COLO668 (cell line): ENCODE results near the gene SMAD4.

ENCODE experiments used
- DNase-seq: peaks from one replicate; lab custom pipeline; 2025; ENCODE audit not compliant: unreplicated experiment; lab: John Stamatoyannopoulos, UW

The SMAD4 gene

DNA sequence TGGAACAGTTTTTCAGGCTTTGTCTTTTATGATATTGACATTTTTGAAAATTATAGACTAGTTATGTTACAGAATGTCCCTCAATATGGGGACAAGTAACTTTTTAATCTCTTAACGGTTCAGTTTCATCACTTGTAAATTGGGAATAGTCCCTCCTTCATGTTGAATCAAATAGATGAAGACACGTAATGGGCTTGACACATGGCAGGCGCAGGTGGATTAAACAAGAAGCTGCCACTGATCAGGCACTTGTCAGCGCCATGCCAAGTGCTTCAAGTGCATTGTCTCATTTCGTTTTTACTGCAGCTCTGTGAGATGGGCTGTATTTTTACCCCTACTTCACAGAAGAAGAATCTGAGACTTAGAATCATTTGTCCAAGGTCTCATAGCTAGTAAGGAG, 9.5 kb upstream of the SMAD4 start:
- no peak for DNase-seq

DNA sequence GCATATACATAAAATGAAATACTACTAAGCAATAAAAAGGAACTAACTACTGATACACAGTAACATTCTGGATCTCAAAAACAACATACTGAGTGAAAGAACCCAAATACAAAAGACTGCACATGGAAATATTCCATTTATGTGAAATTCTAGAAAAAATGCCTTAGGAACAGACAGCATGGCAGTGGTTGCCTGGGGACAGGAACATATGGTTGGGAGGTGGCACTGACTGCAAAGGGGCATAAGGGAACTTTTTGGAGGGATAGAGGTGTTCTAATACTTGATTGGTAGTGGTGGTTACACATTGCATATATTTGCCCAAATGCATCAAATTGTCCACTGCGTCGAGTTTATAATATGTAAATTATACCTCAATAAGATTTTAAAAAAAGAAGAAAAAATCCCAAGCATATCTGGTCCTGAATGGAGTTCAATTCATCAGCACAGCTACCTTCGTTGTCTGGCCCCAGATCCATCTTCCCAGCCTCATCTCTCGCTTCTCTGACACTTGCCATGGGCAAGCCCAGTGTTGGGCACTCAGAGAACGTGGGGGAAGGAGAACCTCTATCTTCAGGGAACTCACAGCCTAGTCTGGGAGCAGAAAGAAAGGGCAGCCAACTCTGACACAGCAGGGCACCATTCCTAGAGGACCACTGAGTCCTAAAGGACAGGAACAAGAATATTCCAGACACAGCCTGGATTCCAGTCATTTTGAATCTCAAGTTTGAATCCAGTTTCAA, 8.6 kb upstream of the SMAD4 start:
- no peak for DNase-seq

DNA sequence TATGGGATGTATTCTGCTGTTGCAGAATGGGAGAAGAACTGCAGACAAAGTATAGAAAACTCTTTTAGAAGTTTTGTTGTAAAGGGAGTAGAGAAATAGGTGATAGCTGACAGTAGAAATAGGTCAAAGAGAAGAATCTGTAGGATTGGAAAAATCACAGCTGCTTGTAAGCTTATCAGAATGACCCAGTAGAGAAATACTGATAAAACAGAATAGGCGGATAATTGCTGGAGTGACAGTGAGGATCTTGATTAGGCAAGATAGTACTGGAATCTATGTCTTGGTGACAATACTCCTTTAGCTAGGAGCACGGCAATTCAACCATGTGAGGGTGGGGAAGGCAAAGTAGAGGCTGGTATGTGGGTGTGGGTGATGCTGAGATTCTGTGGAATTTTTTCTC, 4.5 kb upstream of the SMAD4 start:
- no peak for DNase-seq

DNA sequence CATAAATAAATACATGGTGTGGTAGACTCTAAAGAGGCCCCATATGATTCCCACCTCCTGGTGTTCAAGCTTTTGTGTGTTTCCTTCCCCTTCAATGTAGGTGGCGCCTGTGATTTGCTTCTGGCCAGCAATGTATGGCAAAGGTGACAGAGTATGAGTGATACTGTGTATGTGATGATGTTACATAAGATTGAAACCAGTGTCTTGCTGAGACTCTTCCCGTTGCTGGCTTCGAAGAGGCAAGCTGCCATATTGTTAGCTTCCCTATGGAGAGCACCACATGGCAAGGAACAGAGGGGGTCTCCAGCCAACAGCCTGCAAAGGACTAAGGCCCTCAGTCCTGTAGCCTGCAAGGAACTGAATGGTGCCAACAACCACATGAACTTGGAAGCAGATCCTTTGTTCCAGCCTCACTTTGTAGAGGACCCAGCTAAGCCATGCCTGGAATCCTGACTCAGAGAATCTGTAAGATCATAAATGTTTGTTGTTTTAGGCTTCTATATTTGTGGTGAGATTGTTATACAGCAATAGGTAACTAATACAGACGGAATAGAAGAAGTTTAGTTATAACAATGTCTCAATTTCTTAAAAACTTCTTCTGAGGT, 1.7 kb upstream of the SMAD4 start:
- DNase-seq: no peak

DNA sequence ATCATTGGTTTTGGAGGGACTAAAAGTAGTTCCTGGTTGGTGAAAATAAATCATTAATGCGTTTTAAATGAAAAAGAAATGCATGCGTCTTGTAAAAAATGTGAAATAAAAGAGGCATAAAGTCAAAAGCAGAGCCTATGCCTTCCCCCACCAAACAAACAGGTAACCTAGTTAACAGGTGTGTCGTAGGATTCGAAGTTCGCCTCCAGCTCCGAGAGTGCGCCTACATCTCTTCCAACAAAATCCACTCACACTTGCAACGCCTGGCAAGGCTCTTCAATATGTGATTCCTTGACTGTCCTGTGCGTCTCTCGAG, 677 bp upstream of the SMAD4 start:
- no peak for DNase-seq

DNA sequence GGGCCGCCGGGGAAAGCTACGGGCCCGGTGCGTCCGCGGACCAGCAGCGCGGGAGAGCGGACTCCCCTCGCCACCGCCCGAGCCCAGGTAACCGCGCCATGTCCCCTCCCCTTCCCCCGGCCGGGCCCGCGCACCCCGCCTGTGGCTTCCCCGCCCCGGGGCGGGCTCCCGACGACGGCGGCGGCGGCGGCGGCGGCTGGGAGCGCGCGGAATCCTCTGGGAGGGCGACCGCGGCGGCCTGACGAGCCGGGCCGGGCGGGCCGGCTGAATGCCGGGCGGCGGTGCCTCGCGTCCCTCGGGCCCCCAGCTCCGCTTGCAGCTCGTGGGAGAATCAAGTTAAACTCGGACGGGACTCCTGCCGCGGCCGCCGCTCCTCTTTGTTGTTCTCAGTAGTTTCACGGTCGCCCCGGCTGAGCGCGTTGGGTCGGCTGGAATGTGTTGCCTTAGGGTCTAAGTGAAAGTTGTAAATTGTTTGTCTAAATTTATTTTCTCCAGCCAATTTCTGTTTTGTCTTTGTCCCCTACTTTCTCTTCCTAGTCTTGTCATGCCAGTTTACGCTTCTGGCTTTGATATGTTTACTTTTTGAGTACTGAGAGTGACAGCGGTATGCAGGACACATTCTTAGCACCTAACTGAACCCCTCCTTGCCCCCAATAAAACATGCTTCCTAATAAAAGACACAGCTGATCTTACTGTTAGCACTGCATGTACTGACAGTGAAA, 685 bp downstream of the SMAD4 start:
- peak; percentile 89 for DNase-seq

DNA sequence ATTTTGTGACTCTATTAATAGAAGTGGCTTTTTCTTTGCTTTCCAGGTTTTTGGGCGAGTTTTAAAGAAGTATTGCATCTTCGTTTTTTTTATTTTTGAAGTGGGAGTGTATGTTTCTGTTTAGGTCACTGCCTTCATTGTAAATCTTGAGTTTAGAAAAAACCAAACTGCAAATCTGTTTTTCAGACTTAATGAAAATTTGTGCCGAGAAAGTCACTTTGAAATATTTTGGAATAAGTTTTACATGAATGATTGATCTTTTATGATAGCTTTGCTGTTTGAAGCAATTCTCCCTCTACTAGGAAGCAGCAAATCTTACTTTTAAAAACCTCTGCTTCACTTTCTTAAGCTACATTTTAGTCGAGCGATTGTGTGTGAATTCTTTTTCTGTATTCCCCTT, 2.2 kb downstream of the SMAD4 start:
- DNase-seq: no peak

DNA sequence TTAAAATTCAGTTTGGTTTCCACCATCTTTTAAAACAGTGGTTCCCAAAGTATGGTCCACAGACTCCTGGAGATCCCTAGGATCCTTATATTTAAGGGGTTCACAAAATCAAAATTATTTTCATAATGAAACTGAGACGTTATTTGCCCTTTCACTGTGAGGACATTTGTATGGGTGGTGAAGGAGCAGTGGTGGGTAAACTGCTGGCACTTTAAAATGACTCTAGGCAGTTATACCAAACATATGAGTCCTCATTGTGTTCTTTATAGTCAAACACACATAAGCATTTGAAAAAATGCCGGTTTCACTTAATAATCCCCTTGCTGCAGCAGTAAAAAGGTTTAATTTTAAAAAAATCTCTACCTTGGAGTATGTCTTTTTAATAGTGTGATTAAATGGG, 7.2 kb downstream of the SMAD4 start:
- no peak for DNase-seq

DNA sequence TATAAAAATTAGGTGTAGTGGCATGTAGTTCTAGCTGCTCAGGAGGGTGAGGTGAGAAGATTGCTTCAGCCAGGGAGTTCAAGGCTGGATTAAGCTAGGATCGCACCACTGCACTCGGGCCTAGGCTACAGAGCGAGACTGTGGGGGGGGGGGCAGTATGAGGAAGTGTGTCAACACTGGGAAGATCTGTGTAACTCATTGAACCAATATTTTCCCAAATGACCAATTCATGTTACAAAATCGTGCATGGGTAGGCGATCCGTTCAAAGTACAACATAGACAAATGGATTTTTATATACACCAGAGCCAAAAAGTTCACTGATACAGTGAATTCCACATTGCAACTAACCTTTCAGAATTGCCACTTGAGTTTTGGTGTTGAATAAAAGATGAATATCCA, 8.1 kb downstream of the SMAD4 start:
- DNase-seq: no peak

DNA sequence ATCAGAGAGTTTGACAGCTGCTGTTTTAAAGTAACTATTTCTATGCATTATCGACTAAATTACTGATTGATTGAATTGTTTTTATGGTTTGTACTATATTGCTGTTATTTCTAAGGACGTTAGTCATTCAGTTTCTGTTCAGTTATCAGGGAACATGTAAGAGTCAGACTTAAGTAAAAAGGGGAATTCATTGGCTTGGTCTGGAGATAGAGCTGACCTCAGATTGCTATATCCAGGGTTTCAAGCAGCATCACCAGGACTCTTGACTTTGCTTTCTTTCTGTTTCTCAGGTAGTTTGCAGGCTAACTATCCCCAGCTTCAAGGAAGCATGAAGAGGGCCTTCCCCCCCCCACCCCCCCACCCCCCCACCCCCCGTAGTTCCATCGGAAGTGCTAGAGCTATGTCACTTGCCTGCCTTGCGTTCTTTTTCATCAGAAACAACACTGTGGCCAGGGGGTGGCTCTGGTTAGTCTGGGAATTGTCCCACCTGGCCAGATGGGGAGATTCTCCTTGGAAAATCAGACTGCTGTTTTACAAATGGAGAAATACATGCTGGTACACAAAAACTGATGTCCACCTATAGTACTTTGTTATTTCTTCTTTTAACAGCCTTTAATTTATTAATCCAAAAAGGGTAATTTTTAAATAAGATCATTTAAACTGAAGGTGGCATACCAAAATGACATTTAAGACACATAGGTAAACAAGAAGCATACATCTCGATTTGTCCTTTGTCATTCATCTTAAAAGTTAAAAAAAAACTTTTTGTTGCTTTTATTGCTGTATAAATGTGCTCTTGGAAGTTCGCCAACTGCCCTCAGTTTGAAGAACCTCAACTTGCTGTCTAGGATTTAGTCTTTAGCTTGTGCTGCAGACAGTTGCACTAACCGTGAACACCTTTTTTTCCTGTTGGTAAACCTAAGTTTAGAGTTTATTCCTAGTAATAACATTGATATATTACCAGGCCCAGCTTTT, 9.4 kb downstream of the SMAD4 start:
- DNase-seq: no peak

DNA sequence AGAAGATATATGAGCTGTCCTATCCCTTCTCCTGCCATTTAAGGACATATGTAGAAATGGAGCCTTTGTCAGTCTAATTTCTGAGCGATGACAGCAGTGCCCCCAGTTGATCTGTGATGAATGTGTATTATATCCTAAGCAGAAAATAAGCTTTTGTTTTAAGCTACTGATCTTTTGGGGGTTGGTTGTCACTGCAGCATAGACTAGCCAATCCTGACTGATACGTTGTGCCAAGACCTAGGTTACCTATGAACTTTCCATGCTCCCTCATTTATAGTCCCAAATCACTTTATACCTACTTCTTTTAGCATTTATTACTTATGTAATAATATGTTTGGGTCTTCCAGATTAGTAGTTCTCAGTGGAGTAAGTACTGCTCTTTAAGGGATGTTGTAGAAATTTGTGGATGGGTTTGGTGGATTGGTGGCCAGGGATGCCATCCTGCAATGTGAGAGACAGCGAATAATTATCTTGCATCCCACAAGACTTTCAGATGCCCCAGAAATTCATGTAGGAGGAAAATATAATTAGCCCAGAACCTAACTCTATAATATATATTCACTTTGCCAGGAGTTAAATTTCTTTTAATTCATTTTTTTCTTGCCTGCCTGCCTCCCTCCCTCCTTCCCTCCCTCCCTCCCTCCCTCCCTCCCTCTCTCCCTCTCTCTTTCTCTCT, 11.8 kb downstream of the SMAD4 start:
- no peak for DNase-seq

DNA sequence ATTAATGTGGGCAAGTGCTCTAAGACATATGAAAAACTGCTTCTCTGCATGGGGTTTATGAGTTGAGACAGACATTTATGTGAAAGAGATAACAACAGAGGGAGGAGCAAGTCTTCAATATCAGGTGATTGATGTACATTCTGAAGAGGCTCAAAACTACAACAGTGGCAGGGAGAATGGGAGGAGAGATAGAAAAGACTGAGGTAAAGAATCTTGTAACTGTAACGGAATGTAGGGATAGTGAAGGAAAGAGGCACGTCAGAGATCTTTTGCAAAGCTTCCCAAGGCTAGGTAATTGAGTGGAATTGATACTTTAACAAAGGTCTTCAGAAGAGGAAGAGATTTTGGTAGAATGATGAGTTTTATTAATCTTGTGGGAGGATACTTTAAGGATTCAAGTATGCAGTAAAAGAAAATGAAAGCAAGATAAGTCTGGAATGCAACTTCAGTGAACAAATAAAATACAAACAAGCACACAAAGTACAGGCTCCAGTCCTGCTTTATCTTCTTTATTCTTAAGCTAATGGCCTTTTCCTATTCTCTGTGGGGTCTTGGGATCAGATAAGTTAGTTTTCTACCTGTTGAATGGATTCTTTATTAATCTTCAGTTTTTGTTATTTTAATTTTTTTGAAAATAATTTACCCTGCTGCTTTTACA, 15.0 kb downstream of the SMAD4 start:
- no peak for DNase-seq

DNA sequence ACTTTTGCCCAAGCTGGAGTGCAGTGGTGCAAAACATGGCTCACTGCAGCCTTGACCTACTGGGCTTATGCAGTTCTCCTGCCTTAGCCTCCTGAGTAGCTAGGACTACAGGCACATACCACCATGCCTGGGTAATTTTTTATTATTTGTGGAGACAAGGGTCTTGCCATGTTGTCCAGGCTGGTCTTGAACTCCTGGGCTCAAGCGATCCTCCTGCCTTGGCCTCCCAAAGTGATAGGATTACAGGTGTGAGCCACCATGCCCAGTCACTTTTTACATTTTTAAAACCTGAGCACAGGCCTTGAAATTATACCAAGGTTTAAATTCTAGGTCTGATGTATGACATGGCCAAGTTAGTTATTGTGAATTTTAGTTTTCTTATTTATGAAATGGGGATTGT, 18.2 kb downstream of the SMAD4 start:
- DNase-seq: no peak

DNA sequence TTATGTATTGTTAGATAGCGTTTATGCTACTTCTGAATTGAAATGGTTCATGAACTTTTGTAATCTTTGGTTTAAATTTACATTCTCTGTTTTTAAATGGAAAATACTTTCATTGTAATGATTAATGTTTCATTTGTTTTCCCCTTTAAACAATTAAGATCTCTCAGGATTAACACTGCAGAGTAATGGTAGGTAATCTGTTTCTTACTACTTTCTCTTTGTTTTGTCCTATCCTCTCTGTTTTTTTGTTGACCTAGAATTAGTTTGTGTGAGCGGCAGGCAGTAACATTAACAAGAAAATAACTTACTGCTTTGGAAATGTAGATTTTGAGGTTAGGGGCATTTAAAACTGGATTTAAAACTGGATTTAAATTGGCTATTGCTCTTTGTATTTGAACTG, 19.1 kb downstream of the SMAD4 start:
- DNase-seq: no peak

DNA sequence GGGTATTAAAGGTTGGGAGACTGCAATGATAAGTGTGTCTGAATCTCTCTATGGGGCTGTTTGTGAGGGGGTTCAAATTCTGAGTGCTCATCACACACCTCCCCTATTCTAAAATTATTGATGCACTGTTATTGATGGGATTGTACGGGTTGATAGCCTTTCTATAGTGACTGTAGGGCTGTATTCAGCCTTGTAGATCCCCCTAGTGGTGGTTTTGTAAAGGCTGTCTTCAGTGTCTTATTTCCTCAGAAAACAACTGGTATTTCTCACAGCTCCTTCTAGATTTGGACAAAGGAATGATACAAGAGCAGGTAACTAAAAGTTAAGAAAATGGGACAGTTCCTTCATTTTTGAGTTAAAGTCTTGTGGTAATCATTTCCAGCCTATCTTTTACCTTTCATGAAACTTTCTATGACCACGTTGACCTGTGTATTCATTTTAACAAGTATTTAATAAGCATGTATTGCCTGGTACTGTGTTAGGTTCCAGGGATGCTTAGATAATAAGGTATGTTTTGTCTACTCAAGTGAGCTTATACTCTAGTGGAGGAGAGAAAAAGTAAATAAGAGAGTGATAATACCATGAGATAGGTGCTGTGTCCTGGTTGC, 21.2 kb downstream of the SMAD4 start:
- DNase-seq: no peak

DNA sequence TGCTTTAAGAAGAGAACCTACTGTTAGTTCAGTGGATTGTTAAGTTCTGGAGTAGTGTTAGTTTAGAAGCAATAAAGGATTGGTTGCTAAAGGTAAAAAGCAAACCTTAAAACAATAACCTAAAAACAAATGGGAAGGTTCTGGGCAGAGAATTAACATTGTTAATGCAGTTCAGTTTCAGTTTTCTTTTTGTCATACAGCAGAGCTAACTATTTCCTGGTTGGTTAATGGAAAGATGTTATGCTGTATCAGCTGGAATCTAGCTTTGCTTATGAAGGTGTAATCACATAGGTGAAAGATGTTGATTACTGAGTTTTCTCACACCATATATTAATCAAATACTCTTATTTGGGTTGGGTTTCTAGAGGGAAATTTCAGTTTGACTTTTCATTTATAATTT, 23.8 kb downstream of the SMAD4 start:
- no peak for DNase-seq

DNA sequence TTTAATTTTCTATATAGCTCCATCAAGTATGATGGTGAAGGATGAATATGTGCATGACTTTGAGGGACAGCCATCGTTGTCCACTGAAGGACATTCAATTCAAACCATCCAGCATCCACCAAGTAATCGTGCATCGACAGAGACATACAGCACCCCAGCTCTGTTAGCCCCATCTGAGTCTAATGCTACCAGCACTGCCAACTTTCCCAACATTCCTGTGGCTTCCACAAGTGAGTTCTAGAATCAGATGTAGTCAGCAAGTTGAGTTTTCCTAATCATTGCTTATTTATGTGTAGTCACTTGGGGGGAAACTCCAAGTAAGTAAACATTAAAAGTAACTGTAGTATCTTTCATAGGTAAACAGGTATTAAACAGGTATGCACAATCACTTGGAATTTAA, 24.8 kb downstream of the SMAD4 start:
- DNase-seq: no peak

DNA sequence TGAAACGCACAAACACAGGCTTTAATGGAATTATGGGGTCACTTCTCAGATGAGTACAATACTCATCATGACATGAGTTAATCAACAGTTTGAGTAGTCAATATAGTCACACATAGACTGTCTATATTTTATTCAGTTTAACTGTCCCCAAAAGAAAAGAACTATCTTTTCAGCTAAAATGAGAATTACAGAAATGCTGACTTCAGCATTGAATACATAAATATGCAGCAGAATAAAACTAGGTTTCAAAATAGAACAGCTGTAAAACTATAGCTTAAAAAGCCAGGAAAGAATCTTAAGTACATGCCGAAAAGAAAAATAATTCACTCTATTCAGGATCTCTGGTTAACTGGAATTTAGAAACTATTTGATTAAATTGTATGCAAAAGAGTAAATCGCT, 30.0 kb downstream of the SMAD4 start:
- DNase-seq: no peak

DNA sequence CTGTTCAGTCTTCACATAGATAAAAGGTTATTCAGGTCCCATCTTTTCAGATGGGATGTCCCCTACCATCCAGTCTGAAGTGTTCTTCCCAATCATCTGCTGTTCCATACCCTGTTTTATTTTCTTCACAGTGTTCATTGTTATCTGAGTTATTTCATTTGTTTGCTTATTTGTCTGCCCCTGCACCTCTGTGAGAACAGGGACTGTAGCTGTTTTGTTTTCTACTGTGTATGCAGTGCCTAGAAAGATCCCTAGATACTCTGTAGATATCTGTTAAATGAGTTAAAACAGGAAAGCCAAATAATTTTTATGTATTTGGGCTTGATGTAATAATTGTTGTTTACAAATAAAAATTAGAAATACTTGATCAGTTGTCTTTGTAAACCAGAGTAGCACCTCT, 34.2 kb downstream of the SMAD4 start:
- no peak for DNase-seq

DNA sequence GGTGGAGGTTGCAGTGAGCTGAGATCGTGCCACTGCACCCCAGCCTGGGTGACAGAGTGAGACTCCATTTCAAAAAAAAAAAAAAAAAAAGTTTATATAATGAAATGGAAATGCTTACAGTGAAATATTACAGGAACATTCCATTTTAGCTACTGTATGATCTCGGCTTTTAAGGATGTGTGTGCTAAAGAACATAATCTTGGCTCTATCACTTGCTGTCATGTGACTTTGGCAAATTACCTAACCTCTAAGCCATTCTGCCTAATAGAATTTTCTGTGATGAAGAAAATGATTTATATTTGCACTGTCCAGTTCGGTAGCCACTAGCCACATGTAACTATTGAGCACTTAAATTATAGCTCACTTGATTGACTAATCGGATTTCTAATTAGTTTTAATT, 36.3 kb downstream of the SMAD4 start:
- DNase-seq: no peak
